Cardiac fibroblast (primary cell): Measurements from ENCODE around the gene ZG16.
A peak's percentile ranks its signal among the peaks of the same experiment; 100 is the strongest.

Experiments
- DNase-seq, 2 donors: peaks; one replicate each; pipeline versions ENCODE4 v3.0.0 to v3.0.0-alpha.2; 2010; ENCODE audit warnings: low read depth in 2 of 2
- H3K4me3 ChIP-seq, 2 donors: replicated peaks in 1 of 2; 1 replicate in 1 of 2; 2 replicates in 1 of 2; pipeline ENCODE4 v1.5.1; 2011; ENCODE audit warnings: low read depth in 2 of 2, low read length in 2 of 2, mild to moderate bottlenecking in 2 of 2, moderate library complexity in 1 of 2
- TF ChIP-seq, protein P1 (sequence below): IDR thresholded peaks from one replicate; pipeline ENCODE4 v1.5.1; 2011; ENCODE audit warnings: low read depth, mild to moderate bottlenecking, low read length, inconsistent platforms

The ZG16 gene

DNA sequence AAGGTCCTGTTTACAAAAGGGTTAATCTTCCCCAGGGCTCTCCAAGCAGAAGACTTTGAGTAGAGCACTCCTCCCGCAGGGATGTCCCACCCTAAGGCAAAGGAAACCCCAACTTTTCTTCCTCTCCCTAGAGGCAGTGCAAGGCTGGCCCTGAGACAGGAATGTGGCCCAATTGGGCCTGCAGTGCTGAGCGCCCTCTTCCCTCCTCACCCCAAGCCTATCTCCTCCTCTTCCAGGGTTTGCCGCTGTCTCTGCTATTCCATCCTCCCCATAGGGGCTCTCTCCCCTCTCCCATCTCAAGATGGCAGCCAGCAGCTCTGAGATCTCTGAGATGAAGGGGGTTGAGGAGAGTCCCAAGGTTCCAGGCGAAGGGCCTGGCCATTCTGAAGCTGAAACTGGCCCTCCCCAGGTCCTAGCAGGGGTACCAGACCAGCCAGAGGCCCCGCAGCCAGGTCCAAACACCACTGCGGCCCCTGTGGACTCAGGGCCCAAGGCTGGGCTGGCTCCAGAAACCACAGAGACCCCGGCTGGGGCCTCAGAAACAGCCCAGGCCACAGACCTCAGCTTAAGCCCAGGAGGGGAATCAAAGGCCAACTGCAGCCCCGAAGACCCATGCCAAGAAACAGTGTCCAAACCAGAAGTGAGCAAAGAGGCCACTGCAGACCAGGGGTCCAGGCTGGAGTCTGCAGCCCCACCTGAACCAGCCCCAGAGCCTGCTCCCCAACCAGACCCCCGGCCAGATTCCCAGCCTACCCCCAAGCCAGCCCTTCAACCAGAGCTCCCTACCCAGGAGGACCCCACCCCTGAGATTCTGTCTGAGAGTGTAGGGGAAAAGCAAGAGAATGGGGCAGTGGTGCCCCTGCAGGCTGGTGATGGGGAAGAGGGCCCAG, 34.9 kb downstream of the ZG16 start:
- no peak for DNase-seq
- TF ChIP-seq, protein P1, sequence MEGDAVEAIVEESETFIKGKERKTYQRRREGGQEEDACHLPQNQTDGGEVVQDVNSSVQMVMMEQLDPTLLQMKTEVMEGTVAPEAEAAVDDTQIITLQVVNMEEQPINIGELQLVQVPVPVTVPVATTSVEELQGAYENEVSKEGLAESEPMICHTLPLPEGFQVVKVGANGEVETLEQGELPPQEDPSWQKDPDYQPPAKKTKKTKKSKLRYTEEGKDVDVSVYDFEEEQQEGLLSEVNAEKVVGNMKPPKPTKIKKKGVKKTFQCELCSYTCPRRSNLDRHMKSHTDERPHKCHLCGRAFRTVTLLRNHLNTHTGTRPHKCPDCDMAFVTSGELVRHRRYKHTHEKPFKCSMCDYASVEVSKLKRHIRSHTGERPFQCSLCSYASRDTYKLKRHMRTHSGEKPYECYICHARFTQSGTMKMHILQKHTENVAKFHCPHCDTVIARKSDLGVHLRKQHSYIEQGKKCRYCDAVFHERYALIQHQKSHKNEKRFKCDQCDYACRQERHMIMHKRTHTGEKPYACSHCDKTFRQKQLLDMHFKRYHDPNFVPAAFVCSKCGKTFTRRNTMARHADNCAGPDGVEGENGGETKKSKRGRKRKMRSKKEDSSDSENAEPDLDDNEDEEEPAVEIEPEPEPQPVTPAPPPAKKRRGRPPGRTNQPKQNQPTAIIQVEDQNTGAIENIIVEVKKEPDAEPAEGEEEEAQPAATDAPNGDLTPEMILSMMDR = no peak
- peak overlapping the region; percentile 53 to 56 for H3K4me3 ChIP-seq

DNA sequence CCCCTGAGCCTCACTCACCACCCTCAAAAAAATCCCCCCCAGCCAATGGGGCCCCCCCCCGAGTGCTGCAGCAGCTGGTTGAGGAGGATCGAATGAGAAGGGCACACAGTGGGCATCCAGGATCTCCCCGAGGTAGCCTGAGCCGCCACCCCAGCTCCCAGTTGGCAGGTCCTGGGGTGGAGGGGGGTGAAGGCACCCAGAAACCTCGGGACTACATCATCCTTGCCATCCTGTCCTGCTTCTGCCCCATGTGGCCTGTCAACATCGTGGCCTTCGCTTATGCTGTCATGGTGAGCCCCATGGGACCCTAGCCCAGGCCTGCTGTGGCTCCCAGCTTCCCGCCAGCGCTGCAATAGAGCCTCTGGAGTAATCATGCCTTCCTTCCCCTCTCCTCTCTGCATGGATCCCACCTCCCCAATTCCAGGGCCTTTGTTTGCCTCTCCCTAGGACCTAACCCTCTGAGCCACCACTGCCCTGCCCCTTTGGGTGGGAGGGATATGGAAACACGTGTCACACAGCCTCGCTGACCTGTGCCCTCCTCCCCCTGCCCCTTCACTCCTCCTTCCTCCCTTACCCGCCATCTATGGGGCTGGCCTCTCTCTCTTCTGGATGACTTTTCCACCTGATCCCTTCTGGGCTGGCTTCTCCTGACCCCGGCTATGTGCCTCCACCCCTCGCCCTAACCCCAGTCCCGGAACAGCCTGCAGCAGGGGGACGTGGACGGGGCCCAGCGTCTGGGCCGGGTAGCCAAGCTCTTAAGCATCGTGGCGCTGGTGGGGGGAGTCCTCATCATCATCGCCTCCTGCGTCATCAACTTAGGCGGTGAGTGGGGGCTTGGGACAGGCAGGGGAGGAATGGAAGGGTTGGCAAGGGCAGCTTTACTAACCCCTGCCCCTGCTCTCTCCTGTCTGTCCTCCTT, 35.8 kb downstream of the ZG16 start:
- no peak for DNase-seq
- TF ChIP-seq, protein P1 = no peak
- no peak overlapping the region for H3K4me3 ChIP-seq

DNA sequence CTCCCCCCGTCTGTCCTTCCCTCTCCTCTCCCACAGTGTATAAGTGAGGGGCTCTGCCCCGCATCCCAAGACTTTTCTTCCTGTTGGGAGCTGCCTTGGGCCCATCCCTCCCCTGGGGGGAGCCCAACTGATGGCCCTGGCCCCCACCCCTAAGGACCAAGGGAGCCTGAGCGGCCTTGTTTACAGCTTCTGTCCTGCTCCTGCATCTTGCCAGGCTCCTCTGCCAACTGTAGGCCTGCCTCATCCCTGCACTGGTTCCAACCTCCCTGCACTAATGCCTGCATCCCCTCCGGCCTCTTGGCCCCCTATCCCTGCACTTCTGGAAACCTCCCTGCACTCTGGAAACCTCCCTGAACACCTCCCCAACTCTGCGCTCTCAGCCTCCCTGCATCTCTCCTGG, 36.5 kb downstream of the ZG16 start:
- no peak for DNase-seq
- H3K4me3 ChIP-seq = no peak overlapping the region
- TF ChIP-seq, protein P1 = no peak

DNA sequence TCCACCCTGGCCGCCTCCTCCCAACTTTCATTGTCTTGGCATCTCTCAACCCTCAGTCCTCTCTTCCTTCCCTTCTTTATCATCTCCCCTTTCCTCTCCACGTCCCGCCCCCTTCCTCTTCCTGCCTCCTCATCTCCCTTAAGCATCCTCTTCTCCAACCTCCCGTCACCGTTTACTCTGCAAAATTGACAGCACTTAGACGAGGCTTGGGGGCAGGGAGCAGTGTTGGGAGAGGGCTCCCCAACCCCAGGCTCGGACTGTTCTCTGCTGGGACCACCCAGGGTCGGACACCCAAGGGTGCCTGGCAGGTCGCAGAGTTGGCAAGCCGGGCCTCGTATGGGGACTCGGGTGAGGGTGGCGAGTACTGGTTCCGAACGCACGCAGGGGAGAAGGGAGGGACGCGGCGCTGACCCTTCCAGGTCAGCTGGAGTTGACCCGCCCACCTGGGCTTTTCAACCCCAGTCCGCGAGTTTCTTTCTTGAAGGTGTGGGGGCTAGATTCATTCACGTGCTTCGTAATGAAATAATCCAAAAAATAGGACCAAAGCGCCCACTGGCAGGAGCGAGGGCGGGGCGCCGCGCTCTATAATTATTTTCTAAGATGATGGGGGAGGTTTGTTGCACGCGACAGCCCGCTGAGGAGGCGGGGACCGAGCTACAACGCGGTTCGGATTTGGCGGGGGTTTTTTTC, 37.1 kb downstream of the ZG16 start:
- TF ChIP-seq, protein P1 = no peak
- no peak for DNase-seq
- H3K4me3 ChIP-seq = peak overlapping the region; percentile 44 to 82

DNA sequence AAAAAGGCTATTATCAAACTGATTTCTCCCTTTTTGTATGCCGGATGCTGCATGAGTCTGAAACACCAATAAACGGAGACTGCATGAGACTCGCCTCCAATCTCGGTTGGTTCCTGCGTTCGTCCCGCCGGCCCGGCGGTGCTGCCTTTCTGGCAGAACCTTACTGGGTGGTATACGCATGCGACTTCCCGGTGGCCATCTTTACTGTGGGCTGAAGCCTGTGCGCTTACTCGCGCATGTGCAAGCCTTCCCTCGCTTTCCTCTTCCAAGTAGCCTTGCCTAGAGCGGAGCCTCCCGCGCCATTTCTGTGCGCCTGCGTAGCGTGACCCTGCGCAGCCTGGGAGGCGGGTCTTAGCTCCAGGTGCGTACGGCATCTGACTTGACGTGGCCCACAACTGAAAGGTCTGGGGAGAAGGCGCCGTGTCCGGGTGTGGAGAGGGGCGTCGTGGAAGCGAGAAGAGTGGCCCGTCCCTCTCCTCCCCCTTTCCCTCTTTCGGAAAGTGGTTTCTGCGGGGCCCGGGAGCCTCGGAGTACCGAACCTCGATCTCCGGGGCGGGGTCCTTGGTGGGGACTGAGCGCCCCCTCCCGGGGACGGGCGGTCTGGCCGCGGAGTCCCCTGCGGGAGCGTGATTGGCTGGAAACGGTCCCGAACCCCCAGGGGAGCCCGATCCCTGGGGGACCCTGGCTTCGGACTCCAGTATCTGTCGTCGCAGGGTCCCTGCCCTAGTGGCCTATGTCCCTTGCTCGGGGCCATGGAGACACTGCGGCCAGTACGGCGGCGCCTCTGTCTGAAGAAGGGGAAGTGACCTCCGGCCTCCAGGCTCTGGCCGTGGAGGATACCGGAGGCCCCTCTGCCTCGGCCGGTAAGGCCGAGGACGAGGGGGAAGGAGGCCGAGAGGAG, 38.0 kb downstream of the ZG16 start, which contains the start of gene PAGR1:
PAGR1 (plus strand) TSS at position 360 of the 901 bp plus-strand sequence; CDS start at position 734, 374 bp downstream.
- TF ChIP-seq, protein P1 = peak; percentile 88
- H3K4me3 ChIP-seq = peak within 1 kb of the TSS; percentile 68 to 82
- DNase-seq = peak; percentile 100
